HepG2 (cell line): Measurements from ENCODE around the gene TOB2.

Source experiments
- CREB1 ChIP-seq, 2 experiments: fragments of 450-650 bp in 1 of 2; IDR thresholded peaks; 2 replicates each; pipeline ENCODE4 v1.6.1; 2016 to 2017; ENCODE audit warnings: control low read depth in 1 of 2, mild to moderate bottlenecking in 1 of 2, missing compliant biosample characterization in 1 of 2, missing genetic modification characterization in 1 of 2
- KMT2B ChIP-seq: IDR thresholded peaks from 2 replicates; pipeline ENCODE4 v1.6.1; 2016; ENCODE audit warnings: missing genetic modification reagents, missing compliant biosample characterization
- MAFK ChIP-seq, 2 experiments: IDR thresholded peaks in 1 of 2; conservative IDR thresholded peaks in 1 of 2; 2 replicates each; pipeline ENCODE4 v1.6.1; 2011; ENCODE audit warnings: improper control_type of control experiment in 2 of 2, low read length in 2 of 2
- MYNN ChIP-seq: sonication (generic); formaldehyde crosslinking; IDR thresholded peaks from 2 replicates; pipeline ENCODE4 v1.4.0; 2020; ENCODE audit warnings: mild to moderate bottlenecking, low read depth, missing genetic modification reagents
- POLR2AphosphoS5 ChIP-seq: IDR thresholded peaks from 2 replicates; pipeline ENCODE4 v1.6.1; 2012; ENCODE audit warnings: low read depth, low read length
- RAD51 ChIP-seq: fragments of 450-650 bp; IDR thresholded peaks from 2 replicates; pipeline ENCODE4 v1.6.1; 2016; ENCODE audit warnings: borderline replicate concordance
- ZNF205 ChIP-seq: IDR thresholded peaks from 2 replicates; pipeline ENCODE4 v1.6.1; 2018; ENCODE audit warnings: missing biosample characterization, missing genetic modification reagents
- TF ChIP-seq, protein P1 (sequence below): sonication (generic); formaldehyde crosslinking; IDR thresholded peaks from 2 replicates; pipeline ENCODE4 v1.5.0; 2020; ENCODE audit warnings: mild to moderate bottlenecking, missing genetic modification reagents, moderate library complexity
- TF ChIP-seq, protein P2 (sequence below): IDR thresholded peaks from 2 replicates; pipeline ENCODE4 v1.6.1; 2016; ENCODE audit warnings: low read depth, borderline replicate concordance

DNA sequence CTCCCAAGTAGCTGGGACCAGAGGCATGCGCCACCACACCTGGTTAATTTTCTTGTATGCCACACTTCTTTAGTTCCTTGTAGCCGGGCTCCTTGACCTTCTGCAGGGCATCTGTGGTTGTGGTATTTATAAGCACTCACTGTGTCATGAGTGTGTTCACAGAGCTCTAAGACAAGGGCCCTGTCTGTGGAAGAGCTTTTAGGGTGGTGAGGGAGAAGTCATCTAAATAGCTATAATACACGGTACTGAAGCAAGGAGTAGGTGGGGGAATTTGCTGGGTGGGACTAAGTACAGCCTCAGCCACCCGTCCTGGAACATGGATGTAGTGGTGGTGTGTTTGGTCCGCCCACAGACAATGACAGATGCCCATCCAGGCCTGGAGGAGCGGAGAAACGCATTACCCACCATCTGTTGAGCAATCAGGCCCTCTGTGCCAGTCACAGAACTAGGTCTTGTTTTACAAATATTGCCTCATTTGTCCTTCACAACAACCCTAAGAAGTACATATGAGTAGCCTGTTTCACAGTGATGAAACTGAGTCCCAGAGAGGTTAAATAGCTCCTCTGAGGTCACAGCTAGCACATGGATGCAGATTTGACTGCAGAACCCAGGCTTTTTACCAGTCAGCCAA, 32.4 kb upstream of the TOB2 start:
- TF ChIP-seq, protein P1, sequence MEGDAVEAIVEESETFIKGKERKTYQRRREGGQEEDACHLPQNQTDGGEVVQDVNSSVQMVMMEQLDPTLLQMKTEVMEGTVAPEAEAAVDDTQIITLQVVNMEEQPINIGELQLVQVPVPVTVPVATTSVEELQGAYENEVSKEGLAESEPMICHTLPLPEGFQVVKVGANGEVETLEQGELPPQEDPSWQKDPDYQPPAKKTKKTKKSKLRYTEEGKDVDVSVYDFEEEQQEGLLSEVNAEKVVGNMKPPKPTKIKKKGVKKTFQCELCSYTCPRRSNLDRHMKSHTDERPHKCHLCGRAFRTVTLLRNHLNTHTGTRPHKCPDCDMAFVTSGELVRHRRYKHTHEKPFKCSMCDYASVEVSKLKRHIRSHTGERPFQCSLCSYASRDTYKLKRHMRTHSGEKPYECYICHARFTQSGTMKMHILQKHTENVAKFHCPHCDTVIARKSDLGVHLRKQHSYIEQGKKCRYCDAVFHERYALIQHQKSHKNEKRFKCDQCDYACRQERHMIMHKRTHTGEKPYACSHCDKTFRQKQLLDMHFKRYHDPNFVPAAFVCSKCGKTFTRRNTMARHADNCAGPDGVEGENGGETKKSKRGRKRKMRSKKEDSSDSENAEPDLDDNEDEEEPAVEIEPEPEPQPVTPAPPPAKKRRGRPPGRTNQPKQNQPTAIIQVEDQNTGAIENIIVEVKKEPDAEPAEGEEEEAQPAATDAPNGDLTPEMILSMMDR (CRISPR knock-in tag): no peak
- TF ChIP-seq MAFK (conservative IDR thresholded peaks at IDR 0.05 in 1 of 2, IDR thresholded peaks at IDR 0.05 in 1 of 2; ENCODE audit: low read length in 2 of 2) (no peak), KMT2B (CRISPR knock-in tag) (no peak), ZNF205 (CRISPR knock-in tag) (no peak), CREB1 (IDR thresholded peaks at IDR 0.05) (no peak), CREB1 (CRISPR knock-in tag; IDR thresholded peaks at IDR 0.05) (no peak), POLR2AphosphoS5 (no peak), MYNN (CRISPR knock-in tag) (no peak), RAD51 (no peak)
- TF ChIP-seq, protein P2, sequence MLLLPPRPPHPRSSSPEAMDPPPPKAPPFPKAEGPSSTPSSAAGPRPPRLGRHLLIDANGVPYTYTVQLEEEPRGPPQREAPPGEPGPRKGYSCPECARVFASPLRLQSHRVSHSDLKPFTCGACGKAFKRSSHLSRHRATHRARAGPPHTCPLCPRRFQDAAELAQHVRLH (CRISPR knock-in tag): no peak
